NT2/D1 (cell line): ENCODE measurements around the gene ZNF784.

Experiments used
- DNase-seq: peaks from one replicate; pipeline ENCODE4 v3.0.0-alpha.2; 2011; ENCODE audit warnings: low read depth, low spot score
- H3K27me3 ChIP-seq: 2 replicates; pipeline ENCODE4 v1.6.0; 2011; ENCODE audit warnings: mild to moderate bottlenecking; ENCODE audit not compliant: insufficient read length, insufficient read depth
- H3K36me3 ChIP-seq: 2 replicates; pipeline ENCODE4 v1.6.1; 2011; ENCODE audit warnings: mild to moderate bottlenecking, low read length, mixed read lengths; ENCODE audit not compliant: insufficient read depth, insufficient read length
- H3K4me1 ChIP-seq: 2 replicates; pipeline ENCODE4 v1.5.1; 2011; ENCODE audit not compliant: insufficient read depth, insufficient read length
- H3K4me3 ChIP-seq: 2 replicates; pipeline ENCODE4 v1.5.1; 2011; ENCODE audit warnings: low read depth; ENCODE audit not compliant: insufficient read length
- H3K9ac ChIP-seq: 2 replicates; pipeline ENCODE4 v1.6.0; 2011; ENCODE audit warnings: low read depth; ENCODE audit not compliant: insufficient read length
- H3K9me3 ChIP-seq: 2 replicates; pipeline ENCODE4 v1.5.1; 2011; ENCODE audit warnings: mild to moderate bottlenecking, low read length; ENCODE audit not compliant: insufficient read depth
- SUZ12 ChIP-seq: IDR thresholded peaks from 2 replicates; pipeline ENCODE4 v1.6.1; 2011; ENCODE audit not compliant: insufficient read length, insufficient read depth; ENCODE audit errors: extremely low read depth
- YY1 ChIP-seq: IDR thresholded peaks from 2 replicates; pipeline ENCODE4 v1.6.1; 2011; ENCODE audit not compliant: insufficient read length, insufficient read depth
- ZNF274 ChIP-seq: IDR thresholded peaks from 2 replicates; pipeline ENCODE4 v1.6.1; 2011; ENCODE audit warnings: mild to moderate bottlenecking, low read depth, low read length

The ZNF784 gene

DNA sequence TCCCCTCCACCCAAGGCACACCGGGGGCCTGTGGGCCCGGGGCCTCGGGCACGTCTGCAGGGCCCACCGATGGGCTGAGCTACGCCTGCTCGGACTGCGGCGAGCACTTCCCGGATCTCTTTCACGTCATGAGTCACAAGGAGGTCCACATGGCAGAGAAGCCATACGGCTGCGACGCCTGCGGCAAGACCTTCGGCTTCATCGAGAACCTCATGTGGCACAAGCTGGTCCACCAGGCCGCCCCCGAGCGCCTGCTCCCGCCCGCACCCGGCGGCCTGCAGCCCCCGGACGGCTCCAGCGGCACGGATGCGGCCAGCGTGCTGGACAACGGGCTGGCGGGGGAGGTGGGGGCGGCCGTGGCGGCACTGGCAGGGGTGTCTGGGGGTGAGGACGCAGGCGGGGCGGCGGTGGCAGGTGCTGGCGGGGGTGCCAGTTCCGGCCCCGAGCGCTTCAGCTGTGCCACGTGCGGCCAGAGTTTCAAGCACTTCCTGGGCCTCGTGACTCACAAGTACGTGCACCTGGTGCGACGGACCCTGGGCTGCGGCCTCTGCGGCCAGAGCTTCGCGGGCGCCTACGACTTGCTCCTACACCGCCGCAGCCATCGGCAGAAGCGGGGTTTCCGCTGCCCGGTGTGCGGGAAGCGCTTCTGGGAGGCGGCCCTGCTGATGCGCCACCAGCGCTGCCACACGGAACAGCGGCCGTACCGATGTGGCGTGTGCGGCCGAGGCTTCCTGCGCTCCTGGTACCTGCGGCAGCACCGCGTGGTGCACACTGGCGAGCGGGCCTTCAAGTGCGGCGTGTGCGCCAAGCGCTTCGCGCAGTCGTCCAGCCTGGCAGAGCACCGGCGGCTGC is 8.6 kb downstream of the ZNF784 start:
- Histone ChIP-seq H3K36me3 (peaks cover 47% of the 10 kb centered on the region), H3K9ac (no peak overlapping the region)
- TF ChIP-seq YY1 (no peak), ZNF274 (no peak), SUZ12 (no peak)

DNA sequence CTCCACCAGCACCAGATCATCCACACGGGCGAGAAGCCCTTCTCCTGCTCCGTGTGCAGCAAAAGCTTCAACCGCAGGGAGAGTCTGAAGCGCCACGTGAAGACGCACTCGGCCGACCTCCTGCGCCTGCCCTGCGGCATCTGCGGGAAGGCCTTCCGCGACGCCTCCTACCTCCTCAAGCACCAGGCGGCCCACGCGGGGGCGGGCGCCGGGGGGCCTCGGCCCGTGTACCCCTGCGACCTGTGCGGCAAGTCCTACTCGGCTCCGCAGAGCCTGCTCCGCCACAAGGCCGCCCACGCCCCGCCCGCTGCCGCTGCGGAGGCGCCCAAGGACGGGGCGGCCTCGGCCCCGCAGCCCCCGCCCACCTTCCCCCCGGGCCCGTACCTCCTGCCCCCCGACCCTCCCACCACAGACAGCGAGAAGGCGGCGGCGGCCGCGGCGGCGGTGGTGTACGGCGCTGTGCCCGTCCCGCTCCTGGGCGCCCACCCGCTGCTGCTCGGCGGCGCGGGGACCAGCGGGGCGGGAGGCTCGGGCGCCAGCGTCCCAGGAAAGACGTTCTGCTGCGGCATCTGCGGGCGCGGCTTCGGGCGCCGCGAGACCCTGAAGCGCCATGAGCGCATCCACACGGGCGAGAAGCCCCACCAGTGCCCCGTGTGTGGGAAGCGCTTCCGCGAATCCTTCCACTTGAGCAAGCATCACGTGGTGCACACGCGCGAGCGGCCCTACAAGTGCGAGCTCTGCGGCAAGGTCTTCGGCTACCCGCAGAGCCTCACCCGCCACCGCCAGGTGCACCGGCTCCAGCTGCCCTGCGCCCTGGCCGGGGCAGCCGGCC is 9.4 kb downstream of the ZNF784 start:
- Histone ChIP-seq H3K4me1 (peaks cover 3% of the 10 kb centered on the region), H3K36me3 (peaks cover 44% of the 10 kb centered on the region), H3K4me3 (no peak overlapping the region), H3K9me3 (no peaks in the 10 kb centered on the region), H3K27me3 (no peaks in the 10 kb centered on the region), H3K9ac (no peak overlapping the region)
- DNase-seq, result no peak
- TF ChIP-seq ZNF274 (no peak), YY1 (no peak), SUZ12 (no peak)

More for the DNA sequence above, 8.6 kb downstream of the ZNF784 start:
- Histone ChIP-seq H3K4me3 (no peak overlapping the region), H3K9me3 (no peaks in the 10 kb centered on the region), H3K4me1 (peaks cover 3% of the 10 kb centered on the region), H3K27me3 (no peaks in the 10 kb centered on the region)
- DNase-seq, result no peak

DNA sequence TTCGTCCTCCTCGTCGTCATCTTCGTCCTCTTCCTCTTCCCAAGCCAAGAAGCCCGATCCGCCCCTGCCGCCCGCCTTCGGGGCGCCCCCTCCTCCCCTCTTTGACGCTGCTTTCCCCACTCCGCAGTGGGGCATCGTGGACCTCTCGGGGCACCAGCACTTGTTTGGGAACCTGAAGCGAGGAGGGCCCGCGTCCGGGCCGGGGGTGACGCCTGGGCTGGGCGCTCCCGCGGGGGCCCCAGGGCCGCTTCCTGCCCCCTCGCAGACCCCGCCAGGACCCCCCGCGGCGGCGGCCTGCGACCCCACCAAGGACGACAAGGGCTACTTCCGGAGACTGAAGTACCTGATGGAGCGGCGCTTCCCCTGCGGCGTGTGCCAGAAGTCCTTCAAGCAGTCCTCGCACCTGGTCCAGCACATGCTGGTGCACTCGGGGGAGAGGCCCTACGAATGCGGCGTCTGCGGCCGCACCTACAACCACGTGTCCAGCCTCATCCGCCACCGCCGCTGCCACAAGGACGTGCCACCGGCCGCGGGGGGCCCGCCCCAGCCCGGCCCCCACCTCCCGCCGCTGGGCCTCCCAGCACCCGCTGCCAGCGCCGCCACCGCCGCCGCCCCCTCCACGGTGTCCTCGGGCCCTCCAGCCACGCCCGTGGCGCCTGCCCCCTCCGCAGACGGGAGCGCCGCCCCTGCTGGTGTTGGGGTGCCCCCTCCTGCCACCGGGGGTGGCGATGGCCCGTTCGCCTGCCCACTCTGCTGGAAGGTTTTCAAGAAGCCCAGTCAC is 10.2 kb downstream of the ZNF784 start:
- H3K36me3 ChIP-seq, result peaks cover 46% of the 10 kb centered on the region
- DNase-seq, result no peak
- no peak overlapping the region for H3K4me3 ChIP-seq
- TF ChIP-seq ZNF274 (no peak), YY1 (no peak), SUZ12 (no peak)
- no peaks in the 10 kb centered on the region for H3K27me3 ChIP-seq
- no peak overlapping the region for H3K9ac ChIP-seq
- peaks cover 3% of the 10 kb centered on the region for H3K4me1 ChIP-seq
- no peaks in the 10 kb centered on the region for H3K9me3 ChIP-seq

DNA sequence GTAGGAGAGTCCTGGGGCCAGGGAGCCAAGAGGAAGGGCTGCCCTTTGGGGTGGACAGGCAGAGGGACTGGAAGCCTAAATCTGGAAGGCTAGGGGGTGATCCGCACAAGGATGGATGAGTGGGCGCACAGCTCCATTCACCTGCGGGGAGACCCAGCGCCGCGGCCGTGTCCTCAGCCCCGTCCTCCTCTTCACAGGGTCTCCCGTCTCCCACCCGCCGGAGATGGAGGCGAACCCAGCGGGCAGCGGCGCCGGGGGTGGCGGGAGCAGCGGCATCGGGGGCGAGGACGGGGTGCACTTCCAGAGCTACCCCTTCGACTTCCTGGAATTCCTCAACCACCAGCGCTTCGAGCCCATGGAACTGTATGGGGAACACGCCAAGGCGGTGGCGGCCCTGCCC is 11.0 kb downstream of the ZNF784 start:
- Histone ChIP-seq H3K4me1 (peaks cover 3% of the 10 kb centered on the region), H3K27me3 (no peaks in the 10 kb centered on the region), H3K4me3 (no peak overlapping the region), H3K36me3 (peaks cover 46% of the 10 kb centered on the region), H3K9ac (no peak overlapping the region), H3K9me3 (no peaks in the 10 kb centered on the region)
- no peak for DNase-seq
- TF ChIP-seq ZNF274 (no peak), YY1 (no peak), SUZ12 (no peak)

DNA sequence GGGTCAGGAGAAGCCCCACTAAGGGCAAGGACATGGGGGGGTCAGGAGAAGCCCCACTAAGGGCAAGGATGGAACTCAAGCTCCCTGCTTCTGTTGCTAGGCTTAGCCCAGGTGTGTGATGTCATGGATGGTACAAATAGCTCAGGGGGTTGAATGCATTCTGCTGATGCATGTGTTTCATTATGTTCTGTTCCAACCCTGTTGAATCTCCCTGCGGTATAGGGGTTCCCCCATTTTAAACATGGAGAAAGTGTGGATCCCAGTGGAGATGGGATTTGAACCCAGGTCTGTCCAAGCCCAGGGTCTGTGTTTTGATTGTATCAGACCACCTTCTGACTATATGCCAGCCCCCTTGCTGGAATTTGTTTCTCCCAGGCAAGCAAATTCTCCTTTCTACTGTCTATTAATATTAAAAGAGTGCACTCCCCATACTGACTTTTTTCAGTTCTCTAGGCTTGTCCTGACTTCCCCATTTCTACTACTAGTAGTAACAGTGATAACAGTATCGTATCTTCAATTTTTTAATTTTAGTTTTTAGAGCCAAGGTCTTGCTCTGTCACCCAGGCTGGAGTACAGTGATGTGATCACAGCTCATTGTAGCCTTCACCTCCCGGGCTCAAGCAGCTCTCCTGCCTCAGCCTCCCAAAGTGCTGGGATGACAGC is 12.3 kb downstream of the ZNF784 start:
- TF ChIP-seq ZNF274 (no peak), YY1 (no peak), SUZ12 (no peak)
- H3K9ac ChIP-seq, result no peak overlapping the region
- peaks cover 46% of the 10 kb centered on the region for H3K36me3 ChIP-seq
- no peak overlapping the region for H3K4me3 ChIP-seq
- no peaks in the 10 kb centered on the region for H3K9me3 ChIP-seq
- no peaks in the 10 kb centered on the region for H3K27me3 ChIP-seq
- peaks cover 3% of the 10 kb centered on the region for H3K4me1 ChIP-seq
- no peak for DNase-seq

DNA sequence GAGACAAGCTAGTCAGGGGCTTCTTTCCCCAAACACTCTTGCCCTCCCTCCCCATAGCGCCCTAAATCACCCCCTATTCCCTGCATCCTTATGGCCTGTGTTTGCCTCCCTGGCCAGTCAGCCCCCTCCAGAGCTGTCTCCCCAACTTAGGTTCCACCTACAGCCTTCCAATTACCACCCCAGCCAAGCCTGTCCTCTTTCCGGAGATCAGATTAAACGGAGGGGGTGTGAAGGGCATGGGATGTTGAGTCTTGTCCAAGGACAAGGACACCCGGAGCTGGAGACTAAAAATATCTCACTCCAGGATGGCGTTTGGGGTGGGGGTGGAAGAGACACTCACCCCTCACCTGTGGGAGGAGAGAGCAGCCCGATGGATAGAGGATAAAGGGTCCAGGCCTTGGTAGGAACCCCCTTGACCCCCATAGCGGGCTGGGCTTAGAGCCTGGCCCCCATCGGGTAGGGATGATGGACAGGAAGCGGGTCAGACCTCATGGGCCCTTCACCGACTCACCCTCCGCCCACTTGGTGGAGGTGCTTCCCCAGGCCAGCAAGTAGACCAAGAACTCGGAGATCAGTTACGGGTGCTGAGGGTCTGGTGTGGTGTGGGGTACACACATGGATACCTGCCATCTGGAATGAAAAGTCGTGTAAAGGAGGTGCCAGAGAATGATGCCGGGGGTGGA is 12.9 kb downstream of the ZNF784 start:
- peaks cover 3% of the 10 kb centered on the region for H3K4me1 ChIP-seq
- DNase-seq, result no peak
- H3K27me3 ChIP-seq, result no peaks in the 10 kb centered on the region
- peaks cover 48% of the 10 kb centered on the region for H3K36me3 ChIP-seq
- no peak overlapping the region for H3K9ac ChIP-seq
- no peaks in the 10 kb centered on the region for H3K9me3 ChIP-seq
- no peak overlapping the region for H3K4me3 ChIP-seq
- TF ChIP-seq SUZ12 (no peak), YY1 (no peak), ZNF274 (no peak)
